ENCODE data around the gene ARL8B. TPM values are rescaled to one million over a fixed set of nuclear protein-coding genes. Genes with fewer than 3 reads are reported as not detected.
A peak's percentile ranks its signal among the peaks of the same experiment; 100 is the strongest.

Gene ARL8B
- total RNA-seq, 1 experiment from 2014 or later: 28.3 TPM

DNA sequence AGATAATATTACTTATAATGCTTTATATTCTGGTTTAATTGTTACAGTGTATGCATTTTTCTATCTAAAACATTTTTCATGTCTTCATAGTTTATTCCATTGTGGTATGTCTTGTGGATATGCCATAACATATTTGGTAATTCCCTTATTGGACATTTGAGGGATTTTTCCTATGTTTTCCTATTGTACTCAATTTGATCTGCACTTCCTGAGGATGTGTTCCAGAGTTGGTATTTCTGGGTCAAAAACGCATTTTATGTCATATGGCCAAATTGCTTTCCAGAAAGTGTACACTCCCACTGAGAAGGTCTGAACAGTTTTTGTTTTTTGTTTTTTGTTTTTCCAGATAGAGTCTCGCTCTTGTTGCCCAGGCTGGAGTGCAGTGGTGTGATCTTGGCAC, 6.8 kb downstream of the ARL8B start:
- H3K4me1 Mint-ChIP-seq: peaks cover 22% of the 10 kb centered on the region
- H3K27ac Mint-ChIP-seq: no peak overlapping the region
- ChIA-PET CTCF (no interaction called here), POLR2A (no interaction called here)
- ATAC-seq: no peak
- no peaks in the 10 kb centered on the region for H3K9me3 Mint-ChIP-seq
- no peak for DNase-seq (ENCODE audit: low spot score)
- H3K27me3 Mint-ChIP-seq (ENCODE audit: low read depth): no peaks in the 10 kb centered on the region
- TF ChIP-seq, protein P1, sequence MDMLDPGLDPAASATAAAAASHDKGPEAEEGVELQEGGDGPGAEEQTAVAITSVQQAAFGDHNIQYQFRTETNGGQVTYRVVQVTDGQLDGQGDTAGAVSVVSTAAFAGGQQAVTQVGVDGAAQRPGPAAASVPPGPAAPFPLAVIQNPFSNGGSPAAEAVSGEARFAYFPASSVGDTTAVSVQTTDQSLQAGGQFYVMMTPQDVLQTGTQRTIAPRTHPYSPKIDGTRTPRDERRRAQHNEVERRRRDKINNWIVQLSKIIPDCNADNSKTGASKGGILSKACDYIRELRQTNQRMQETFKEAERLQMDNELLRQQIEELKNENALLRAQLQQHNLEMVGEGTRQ (CRISPR knock-in tag; IDR thresholded peaks at IDR 0.05): no peak
- no peak for TF ChIP-seq FOXK1 (CRISPR knock-in tag; IDR thresholded peaks at IDR 0.05)
- 0 out of 2 replicates have a peak, but pooled peaks cover 3% of the 10 kb centered on the region for H3K36me3 Mint-ChIP-seq
- no peak overlapping the region for H3K4me3 Mint-ChIP-seq

DNA sequence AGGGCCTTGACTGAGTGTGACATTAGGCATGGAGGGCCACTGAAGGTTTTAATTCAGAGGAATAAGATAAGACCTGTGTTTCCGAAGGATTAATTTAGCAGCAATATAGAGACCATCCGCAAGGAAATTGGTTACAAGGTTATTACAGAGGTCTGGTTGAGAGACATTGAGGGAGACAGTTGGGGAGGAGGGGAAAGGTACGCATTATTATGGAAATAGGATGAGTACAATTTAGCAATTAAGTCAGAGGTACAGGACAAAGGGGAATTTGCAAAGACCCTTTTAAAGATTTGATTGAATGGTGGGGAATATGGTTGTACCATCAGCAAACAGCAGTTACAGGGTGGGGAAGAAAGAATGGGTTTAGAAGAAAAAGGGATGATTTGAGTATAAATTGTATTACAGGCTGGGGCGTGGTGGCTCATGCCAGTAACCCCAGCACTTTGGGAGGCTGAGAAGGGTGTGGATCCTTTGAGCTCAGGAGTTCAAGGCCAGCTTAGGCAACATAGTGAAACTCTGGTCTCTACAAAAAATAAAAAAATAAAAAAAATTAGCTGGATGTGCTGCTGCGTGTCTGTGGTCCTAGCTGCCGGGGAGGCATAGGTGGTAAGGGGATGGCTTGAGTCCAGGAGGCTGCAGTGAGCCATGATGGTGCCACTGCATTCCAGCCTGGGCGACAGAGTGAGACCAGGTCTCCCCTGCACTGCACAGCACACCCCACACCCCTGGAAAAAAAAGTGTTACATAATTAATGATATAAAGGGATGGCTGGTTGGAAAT, 11.3 kb downstream of the ARL8B start:
- Mint-ChIP-seq H3K27me3 (ENCODE audit: low read depth) (no peaks in the 10 kb centered on the region), H3K27ac (peak overlapping the region; percentile 87), H3K36me3 (0 out of 2 replicates have a peak, but pooled peaks cover 3% of the 10 kb centered on the region), H3K9me3 (no peaks in the 10 kb centered on the region), H3K4me1 (peaks cover 51% of the 10 kb centered on the region), H3K4me3 (peak overlapping the region; percentile 44)
- peak; percentile 58 for ATAC-seq
- ChIA-PET CTCF (no interaction called here), POLR2A (no interaction called here)
- no peak for DNase-seq (ENCODE audit: low spot score)
- TF ChIP-seq ETV6 (CRISPR knock-in tag; IDR thresholded peaks at IDR 0.05) (no peak), STAT6 (CRISPR knock-in tag; conservative IDR thresholded peaks at IDR 0.05; ENCODE audit: low read depth) (no peak), ESRRA (CRISPR knock-in tag; IDR thresholded peaks at IDR 0.05; ENCODE audit: borderline replicate concordance) (no peak), ATF3 (CRISPR knock-in tag; conservative IDR thresholded peaks at IDR 0.05) (no peak), FOXK1 (CRISPR knock-in tag; IDR thresholded peaks at IDR 0.05) (no peak), ATF6 (CRISPR knock-in tag; IDR thresholded peaks at IDR 0.05) (no peak), ZBTB43 (CRISPR knock-in tag; IDR thresholded peaks at IDR 0.05) (no peak), ZBTB21 (CRISPR knock-in tag; IDR thresholded peaks at IDR 0.05; ENCODE audit: borderline replicate concordance) (no peak), TCF7 (CRISPR knock-in tag; IDR thresholded peaks at IDR 0.05; ENCODE audit: low read depth) (no peak), NFE2L1 (CRISPR knock-in tag; IDR thresholded peaks at IDR 0.05) (no peak), ZNF219 (CRISPR knock-in tag; IDR thresholded peaks at IDR 0.05; ENCODE audit: borderline replicate concordance) (no peak), NR1H2 (CRISPR knock-in tag; IDR thresholded peaks at IDR 0.05) (no peak), TEAD1 (CRISPR knock-in tag; IDR thresholded peaks at IDR 0.05) (no peak), SMAD4 (CRISPR knock-in tag; IDR thresholded peaks at IDR 0.05) (no peak)
